GM19328 (cell line): ENCODE data around the gene FASTK.

Experiments used
- ATAC-seq: cut with Tn5 transposase; IDR thresholded peaks from one replicate; pipeline ENCODE4 v1.9.1; 2021; ENCODE audit warnings: mild to moderate bottlenecking, moderate library complexity; ENCODE audit not compliant: unreplicated experiment

FASTK gene

GRCh38 chr7:151118108-151119054, 37.8 kb upstream of the FASTK start:
- ATAC-seq = no peak

- ATAC-seq = no peak
Measured at GRCh38 chr7:151117565-151117964, 37.0 kb upstream of the FASTK start.

GRCh38 chr7:151116603-151117440, 36.2 kb upstream of the FASTK start:
- no peak for ATAC-seq

- ATAC-seq = no peak
Measured at GRCh38 chr7:151115836-151116418, 35.3 kb upstream of the FASTK start.

- no peak for ATAC-seq
Measured at GRCh38 chr7:151115121-151115835, 34.7 kb upstream of the FASTK start.

- ATAC-seq = no peak
Measured at GRCh38 chr7:151114151-151115090, 33.8 kb upstream of the FASTK start.

GRCh38 chr7:151113344-151114150, 32.9 kb upstream of the FASTK start:
- ATAC-seq = no peak

GRCh38 chr7:151110941-151111645, 30.5 kb upstream of the FASTK start:
- peak; percentile 65 for ATAC-seq

- no peak for ATAC-seq
Measured at GRCh38 chr7:151110236-151110940, 29.8 kb upstream of the FASTK start.

GRCh38 chr7:151109094-151110048, 28.8 kb upstream of the FASTK start:
- ATAC-seq = no peak

GRCh38 chr7:151107882-151108281, 27.3 kb upstream of the FASTK start:
- ATAC-seq = no peak

- no peak for ATAC-seq
Measured at GRCh38 chr7:151104411-151105235, 24.0 kb upstream of the FASTK start.

GRCh38 chr7:151103973-151104372, 23.4 kb upstream of the FASTK start:
- ATAC-seq = no peak

- ATAC-seq = no peak
Measured at GRCh38 chr7:151102991-151103390, 22.4 kb upstream of the FASTK start.

- no peak for ATAC-seq
Measured at GRCh38 chr7:151101621-151102396, 21.2 kb upstream of the FASTK start.
